ENCODE data around the gene ZDHHC19.
"Not testable (repeated sequence)": the region's sequence is repeated elsewhere in the genome, so short reads cannot be mapped to it uniquely, and the experiment has no call there.

The ZDHHC19 gene, protein sequence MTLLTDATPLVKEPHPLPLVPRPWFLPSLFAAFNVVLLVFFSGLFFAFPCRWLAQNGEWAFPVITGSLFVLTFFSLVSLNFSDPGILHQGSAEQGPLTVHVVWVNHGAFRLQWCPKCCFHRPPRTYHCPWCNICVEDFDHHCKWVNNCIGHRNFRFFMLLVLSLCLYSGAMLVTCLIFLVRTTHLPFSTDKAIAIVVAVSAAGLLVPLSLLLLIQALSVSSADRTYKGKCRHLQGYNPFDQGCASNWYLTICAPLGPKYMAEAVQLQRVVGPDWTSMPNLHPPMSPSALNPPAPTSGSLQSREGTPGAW

DNA sequence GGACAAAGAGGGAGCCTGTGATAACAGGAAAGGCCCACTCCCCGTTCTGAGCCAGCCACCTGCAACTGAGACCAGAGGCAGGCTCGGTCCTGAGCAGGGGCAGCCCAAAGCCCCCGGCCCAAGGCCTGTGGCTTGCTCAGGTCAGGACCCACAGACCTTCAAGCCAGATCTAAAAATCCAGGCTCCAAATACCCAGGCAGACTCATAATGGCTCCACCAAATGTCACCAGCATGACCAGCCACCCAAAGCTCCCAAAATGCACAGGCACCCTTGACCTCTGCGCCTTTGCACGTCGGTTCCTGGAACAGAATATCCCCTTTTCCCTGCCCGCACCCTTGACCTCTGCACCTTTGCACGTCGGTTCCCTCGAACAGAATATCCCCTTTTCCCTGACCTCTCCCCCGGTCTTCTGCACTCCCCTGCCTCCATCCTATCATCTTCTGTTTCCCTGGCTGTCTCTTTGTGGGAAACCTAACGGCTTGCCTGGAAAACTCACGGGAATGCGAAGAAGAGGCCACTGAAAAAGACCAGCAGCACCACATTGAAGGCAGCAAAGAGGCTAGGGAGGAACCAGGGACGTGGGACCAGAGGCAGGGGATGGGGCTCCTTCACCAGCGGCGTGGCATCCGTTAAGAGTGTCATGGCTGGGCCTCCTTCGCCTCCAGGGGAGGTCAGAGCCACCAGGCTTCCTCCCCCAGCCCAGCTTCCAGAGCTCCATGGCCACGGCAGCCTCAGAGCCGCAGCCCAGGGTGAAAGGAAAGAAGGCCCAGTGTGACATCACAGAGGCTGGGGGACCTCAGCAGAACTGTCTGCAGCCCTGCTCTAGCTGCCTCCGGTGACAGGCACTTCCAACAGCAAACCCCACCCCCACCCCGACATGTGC, at the start of gene ZDHHC19:
Gene ZDHHC19, minus strand, starts transcription at position 728 of the 884 bp plus-strand sequence. Its CDS starts 85 bp downstream, at position 643.
- DNase-seq: no peak

DNA sequence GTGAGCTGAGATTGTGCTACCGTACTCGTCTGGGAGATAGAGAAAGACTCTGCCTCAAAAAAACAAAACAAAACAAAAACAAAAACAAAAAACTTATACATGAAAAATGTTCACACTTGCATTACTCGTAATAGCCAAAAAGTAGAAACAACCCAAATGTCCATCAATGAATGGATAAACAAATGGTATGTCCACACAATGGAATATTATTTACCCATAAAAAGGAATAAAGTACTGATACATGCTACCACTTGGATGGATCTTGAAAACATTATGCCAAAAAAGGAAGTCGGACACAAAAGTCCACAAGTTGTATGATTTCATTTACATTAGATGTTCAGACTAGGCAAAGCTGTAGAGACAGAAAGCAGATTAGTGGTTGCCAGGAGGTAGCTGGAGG, 49.6 kb upstream of the ZDHHC19 start:
- DNase-seq: no peak

DNA sequence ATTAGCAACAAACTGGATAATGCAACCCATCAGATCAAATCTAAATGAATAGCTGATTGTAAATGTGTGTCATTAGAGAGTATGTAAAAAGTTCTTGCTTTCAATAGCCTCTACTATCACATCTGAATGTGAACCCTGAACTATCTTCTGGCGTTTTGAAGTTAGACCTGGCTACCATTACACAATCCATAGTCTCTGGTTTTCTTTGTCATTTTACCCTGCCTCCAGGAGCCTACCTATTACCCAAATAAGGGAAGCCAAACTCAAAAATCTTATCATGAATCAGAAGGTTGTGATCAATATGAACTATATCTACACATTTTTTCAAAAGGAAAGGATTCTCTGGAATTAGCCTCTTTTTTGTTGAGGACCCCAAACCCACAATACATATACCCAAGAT, 44.6 kb upstream of the ZDHHC19 start:
- DNase-seq: no peak

DNA sequence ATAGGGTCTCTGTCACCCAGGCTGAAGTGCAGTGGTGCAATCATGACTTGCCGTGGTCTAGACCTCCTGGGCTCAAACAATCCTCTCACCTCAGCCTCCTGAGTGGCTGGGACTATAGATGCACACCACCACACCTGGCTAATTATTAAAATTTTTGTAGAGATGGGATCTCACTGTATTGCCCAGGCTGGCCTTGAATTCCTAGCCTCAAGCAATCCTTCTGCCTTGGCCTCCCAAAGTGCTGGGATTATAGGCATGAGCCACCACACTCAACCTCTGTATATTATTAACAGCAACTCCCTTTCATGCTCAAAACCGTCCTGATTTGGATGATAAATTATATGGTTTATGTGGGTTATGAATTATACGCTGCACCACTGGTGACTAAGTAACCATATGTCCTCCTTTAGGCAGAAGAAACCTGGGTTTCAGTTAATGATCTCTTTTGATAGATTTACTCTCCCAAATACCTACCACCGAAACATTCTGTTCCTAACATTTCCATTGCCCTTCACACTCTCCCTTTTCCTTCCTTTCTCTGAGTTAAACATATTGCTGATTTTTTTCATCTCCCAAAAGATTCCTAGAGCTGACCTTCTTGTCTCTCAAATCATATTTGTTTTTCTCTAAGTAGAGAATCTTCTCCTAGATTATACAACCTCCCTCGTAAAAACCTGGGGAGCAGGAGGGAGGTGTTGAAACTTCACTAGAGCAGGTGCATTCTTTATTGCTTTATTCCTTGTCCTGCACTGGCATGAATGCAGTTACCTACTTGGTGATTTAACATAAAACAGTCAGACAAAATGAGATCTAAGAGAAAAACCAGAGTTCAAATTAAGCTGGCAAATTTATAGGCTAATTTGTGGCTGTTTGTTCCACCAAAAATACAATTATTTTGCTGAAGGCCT, 43.4 kb upstream of the ZDHHC19 start:
- DNase-seq: no peak

DNA sequence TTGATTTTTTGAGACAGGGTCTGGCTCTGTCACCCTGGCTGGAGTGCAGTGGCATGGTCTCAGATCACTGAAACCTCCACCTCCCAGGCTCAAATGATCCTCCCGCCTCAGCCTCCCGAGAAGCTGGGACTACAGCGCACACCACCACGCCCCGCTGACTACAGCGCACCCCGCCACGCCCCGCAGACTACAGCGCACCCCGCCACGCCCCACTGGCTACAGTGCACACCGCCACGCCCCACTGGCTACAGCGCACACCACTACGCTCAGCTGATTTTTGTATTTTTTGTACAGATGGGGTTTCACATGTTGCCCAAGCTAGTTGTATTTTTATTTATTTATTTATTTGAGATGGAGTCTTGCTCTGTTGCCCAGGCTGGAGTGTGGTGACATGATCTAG, 40.7 kb upstream of the ZDHHC19 start:
- DNase-seq: no peak

DNA sequence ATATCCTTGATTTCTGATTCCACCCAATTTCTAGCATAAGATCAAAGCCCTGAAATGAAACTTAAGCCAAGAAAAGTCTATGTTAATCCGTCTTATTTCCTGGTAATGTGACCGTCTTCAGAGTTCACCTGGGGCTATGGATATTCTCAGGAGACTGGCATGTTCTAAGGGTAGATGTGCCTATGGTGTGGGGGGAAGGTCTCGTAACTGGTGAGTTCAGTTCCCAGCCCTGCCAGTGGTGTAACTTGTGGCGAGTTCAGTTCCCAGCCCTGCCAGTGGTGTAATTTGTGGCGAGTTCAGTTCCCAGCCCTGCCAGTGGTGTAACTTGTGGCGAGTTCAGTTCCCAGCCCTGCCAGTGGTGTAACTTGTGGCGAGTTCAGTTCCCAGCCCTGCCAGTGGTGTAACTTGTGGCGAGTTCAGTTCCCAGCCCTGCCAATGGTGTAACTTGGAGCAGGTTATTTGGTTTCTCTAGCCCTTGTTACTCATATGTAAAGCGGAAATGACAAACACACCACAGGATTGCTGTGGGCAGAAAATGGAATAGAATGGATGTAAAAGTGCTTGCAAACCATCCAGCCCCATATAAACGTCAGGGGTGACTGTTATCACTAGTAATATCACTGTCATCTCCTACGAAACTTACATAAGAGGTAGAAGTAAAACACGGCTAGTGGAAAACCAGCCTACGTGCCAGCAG, 35.6 kb upstream of the ZDHHC19 start:
- DNase-seq: no peak

DNA sequence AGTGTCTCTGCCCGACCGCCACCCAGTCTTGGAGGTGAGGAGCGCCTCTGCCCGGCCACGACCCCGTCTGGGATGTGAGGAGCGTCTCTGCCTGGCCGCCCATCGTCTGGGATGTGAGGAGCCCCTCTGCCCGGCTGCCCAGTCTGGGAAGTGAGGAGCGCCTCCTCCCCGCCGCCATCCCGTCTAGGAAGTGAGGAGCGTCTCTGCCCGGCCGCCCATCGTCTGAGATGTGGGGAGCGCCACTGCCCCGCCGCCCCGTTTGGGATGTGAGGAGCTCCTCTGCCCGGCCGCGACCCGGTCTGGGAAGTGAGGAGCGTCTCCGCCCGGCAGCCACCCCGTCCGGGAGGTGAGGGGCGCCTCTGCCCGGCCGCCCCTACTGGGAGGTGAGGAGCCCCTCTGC, 33.0 kb upstream of the ZDHHC19 start:
- DNase-seq: not testable (repeated sequence)

DNA sequence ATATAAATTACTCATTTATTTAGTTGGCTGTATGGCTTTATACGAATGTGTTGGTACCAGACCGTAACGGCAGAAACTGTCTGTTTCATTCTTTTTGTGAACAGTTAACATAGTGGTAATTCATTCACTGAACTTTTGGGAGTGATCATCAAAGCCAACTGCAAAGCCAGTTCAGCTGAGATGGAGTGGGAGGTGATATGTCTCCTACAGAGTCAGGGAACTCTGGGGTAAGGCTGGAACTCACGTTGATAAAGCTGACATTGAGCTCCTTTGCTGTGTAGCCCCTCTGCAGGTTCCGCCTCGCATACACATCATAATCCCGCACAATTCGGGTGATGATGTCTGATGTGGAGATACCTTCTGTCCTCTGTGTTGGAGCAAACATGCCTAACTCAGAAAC, 30.5 kb upstream of the ZDHHC19 start:
- no peak for DNase-seq

DNA sequence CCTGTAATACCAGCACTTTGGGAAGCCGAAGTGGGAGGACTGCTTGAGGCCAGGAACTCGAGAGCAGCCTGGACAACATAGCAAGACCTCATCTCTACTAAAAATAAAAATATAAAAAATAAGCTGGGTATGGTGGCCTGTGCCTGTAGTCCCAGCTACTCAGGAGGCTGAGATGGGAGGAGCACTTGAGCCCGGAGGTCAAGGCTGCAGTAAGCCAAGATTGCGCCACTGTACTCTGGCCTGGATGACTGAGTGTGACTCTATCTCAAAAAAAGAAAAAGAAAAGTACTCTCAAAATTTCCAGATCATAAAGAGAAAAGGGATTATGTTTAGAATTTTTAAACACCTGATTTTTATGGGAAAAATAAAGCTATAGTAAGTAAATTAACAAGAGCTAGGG, 29.2 kb upstream of the ZDHHC19 start:
- DNase-seq: no peak

DNA sequence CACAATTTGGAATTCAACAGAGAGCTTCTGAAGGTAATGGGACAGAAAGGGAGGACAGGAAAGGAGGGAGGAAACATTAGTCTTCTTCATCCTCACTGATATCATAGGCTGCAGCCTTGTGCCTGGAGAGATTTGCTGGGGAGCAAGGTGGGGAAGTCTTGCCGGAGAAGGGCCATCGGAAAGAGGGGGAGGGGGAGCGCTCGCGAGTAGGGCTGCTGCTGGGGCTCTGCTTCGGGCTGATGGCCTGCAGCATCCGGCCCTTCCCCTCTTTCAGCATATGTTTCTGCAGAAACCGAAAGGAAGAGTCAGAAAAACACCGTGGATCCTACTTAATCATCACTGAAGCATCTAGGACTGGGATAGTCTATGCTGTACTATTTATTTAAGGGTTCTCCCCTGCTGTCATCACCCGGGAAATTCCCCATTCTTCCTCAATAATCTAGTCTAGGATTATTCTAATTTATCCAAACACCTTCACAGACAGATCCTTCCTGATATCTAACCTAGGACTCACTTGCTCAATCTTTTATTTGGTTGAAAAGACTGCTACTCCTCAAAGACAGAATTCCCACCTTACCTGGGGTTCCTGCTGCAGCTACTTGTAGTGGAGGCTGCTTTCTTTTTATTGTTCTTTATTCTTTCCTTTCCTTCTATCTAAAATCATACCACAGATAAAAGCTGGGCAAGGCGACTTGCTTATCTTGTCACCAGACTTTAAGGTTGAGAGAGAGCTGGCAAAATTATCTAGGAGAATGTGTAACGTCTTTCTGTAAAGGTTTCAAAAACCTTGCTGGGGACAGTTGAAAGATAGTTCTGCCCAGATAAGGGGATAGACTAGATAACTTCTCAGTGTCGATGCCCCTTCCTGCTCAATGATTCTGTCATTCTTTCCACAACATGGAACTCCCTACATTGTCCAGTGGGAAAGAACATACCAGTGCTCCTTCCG, 27.7 kb upstream of the ZDHHC19 start:
- DNase-seq: no peak

DNA sequence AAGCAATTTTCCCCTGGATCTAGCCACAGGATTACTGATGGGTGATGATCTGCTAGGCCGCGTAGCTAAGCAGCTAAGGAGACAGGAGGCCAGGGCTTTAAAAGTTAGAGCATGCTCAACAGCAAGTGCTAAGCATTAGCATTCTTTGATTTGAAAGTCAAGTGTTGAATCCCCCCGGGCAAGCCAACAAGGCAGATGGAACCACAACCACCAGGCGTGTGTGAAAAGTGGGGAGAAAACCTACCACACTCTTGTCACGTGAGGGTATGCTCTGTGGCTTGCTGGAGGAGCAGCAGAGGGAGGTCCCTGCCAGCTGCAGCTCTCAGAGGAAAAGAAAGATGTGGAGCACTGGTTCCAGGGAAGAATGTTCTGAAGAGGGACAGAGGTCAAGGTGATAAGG, 26.0 kb upstream of the ZDHHC19 start:
- DNase-seq: no peak

DNA sequence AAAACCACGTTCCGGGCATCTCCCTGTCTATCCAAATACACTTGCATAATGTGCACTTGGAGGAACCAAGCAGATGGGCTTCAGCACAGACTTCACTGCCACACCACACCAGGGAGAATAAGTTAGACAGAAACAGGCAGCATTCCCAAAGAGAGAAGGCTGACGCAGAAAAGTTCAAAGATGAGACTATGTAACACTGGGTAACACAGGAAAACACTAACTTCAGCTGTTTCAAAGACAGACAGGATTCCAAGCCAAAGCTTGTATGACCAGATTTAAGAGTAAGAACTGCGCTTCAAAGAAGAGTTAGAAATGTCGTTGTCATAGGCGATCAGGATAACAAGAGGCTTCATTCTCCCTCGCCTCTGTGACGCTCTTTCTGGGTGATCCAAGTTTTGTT, 25.0 kb upstream of the ZDHHC19 start:
- no peak for DNase-seq

DNA sequence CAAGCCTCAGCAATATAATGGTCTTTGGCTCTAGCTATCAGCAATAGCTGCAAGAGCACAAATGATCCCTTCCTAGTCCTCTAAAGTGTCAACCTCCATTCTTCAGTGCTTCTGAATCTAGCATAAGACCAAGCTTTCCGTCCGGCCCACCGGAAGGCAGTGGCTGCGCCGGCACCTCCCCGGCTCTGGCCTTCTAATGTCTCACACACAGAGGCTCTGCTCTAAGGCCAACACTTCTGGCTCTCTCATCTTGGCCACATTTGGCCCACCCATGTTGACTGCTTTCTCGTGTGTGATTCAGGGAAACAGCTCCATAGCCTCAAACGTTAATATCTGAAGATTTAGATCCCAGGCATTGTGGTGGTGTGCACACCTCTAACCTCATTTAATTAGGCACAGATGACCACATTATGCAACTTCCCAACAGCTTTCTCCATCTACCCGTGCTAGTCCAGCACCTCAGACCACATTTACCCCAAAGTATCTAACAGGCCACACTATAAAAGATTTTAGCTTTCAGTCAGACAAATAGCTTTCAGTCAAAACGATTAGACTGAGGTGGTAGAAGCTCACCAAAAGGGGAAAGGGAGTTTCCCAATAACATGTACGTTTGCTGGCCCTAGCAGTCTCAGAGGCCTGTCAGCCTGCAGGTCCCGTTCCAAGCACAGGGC, 24.4 kb upstream of the ZDHHC19 start:
- no peak for DNase-seq

DNA sequence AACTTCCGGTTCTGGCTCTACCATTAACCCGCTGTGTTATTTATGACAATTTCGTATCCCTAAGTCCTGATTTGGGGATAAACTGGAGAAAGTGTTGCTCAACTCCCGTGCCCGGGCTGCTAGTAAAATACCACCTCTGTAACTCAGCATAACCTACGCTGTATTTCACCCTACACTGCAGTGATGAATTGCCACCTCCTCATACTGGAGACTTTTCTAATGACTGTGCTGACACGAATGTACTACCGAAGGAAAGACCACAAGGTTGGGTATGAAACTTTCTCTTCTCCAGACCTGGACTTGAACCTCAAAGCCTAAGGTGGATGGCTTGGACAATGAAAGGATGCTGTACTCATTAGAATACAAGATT, 21.7 kb upstream of the ZDHHC19 start:
- DNase-seq: no peak

DNA sequence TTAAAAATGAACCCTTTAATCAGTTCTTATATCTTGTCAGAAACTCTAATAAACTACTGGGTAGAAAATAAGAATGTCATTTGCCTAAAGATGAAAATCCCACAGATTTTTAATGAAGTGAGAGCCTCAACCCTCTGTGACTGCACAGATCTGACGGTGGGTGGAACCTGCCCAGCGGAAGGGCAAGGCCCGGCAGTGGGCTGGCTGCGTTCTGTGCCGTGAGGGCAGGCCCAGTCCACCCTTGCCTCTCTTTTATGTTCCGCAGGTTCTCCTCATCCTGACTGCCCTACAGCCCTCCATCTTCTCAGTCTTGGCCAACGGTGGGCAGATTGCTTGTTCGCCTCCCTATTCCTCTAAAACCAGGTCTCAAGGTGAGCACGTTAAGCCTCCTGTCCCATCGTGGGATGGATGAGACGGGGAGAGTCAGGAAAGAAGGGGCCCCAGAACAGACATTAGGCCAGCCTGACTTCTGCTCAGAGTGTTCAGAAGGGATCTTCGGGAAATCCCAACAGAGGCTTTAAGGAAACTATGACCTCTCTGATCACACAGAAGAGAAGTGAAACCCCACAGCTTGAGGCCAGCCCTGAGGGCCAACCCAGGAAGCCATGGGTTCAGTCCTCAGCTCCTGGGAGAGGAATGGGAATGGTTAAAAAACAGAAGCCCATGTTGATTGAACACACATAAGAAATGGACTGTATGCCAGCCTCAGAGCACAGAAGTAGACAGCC, 21.1 kb upstream of the ZDHHC19 start:
- no peak for DNase-seq

DNA sequence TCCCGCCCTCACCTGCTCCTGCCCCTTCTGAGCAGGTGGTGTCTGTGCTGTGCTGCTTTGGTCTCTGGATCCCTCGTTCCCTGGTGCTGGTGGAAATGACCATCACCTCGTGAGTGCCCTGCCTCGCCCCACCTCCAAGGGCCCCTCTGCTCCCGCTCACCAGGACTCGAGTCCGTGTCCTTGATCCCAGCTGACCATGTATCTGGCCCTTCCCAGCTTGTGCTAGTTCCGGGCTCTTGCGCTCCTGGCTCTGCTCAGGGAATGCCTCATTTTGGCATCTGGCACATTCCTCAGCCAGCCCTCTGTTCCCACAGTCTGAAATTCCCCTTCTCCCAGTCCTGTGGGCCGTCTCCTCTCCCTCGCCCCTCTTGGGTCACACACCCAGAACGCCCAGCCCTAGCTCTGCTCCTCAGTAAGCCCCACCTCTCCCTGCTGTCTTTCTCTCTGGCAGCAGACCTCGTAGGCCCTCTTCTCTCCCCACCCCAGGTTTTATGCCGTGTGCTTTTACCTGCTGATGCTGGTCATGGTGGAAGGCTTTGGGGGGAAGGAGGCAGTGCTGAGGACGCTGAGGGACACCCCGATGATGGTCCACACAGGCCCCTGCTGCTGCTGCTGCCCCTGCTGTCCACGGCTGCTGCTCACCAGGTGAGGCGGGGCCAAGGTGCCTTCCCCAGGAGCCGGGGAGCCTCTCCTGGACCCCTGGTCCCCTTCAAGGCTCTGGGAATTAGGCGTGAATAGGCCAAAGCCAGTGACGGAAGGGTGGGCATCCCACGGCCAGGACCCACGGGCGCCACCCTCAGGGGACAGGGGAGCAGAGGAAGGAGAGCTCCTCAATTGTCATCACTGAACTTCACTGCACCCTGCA, 16.7 kb upstream of the ZDHHC19 start:
- DNase-seq: no peak

DNA sequence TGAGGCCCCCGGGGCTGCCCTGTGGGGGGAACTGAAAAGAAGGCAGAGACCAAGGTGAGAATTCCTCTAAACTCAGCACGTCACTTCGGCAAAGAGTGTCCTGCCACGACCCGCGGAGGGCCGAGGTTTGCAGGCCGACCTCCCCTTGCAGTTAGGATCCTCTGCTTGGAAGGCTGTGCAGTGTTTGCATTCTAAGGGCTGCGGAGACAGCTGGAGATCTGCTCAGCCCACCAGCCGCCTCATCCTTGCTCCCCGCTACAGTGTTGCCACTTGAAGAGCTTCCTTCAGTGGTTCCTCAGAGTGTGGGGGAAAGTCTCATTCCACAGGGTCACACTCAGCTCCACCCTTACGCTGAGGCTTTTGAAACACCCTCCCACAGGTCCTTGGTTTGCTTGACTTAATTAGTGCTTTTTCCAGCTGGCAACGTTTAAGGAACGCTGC, 15.9 kb upstream of the ZDHHC19 start:
- no peak for DNase-seq

DNA sequence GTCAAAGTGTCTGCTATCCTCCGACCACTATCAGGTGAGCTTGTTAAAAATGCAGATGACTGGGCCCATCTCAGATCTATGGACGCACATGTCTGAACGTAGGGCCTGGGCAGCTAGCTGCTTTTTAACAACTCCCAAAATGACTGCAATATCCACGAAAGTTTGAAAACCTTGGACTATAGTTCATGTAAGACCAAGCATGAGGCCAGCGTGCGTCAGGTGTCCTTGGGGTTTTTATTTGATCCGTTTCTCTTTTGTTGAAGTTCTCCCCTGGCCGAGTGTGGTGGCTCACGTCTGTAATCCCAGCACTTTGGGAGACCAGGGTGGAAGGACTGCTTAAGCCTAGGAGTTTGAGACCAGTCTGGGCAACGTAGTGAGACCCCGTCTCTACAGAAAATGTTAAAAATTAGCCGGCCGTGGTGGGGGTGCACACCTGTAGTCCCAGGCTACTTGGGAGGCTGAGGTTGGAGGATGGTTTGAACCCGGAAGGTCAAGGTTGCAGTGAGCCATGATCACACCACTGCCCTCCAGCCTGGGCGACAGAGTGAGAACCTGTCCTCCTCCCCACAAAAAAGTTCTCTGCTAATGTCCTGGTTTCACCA, 14.7 kb upstream of the ZDHHC19 start:
- DNase-seq: no peak

DNA sequence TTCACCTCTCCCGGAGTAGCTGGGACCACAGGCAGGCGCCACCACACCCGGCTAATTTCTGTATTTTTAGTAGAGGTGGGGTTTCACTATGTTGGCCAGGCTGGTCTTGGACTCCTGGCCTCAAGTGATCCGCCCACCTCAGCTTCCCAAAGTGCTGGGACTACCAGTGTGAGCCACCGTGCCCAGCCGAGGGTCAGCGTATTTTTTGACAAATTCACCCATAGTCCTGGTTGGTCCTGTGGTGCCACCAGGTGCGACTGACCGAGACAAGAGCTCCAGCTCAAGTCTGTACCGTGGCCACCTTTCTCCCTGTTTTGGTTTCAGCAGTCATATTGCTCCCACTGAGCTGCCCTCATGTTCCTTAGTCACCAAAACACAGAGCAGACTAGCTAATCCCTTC, 13.9 kb upstream of the ZDHHC19 start:
- DNase-seq: no peak

Measured in left hindlimb (tissue), 1 donor.